ENCODE measurements around the gene RAB5A. TPM values are rescaled to one million over a fixed set of nuclear protein-coding genes. Genes with fewer than 3 reads are reported as not detected.
"Not testable (repeated sequence)": the region's sequence is repeated elsewhere in the genome, so short reads cannot be mapped to it uniquely, and the experiment has no call there.

Gene RAB5A
- 55.0 and 70.5 TPM in 2 replicates for total RNA-seq (ENCODE audit: low replicate concordance)
- long read RNA-seq, transcript RAB5A-201 (6 exons, 2,536 nt), result major isoform, 206 of 227 reads
- long read RNA-seq, partial matches to known transcripts, result 5 of 227 reads
- long read RNA-seq, other reads (novel, unspliced or antisense), result 12 of 227 reads

GRCh38 chr3:19946832-19947548 lies at the start of gene RAB5A:
RAB5A (plus strand) TSS chr3:19947097; CDS start chr3:19950899, 3,802 bp downstream.
- no peaks in the 10 kb centered on the region for H3K27me3 Mint-ChIP-seq
- peak within 1 kb of the TSS; percentile 100 for H3K27ac Mint-ChIP-seq
- H3K4me3 Mint-ChIP-seq, result peak within 1 kb of the TSS; percentile 99
- DNase-seq (ENCODE audit: extremely low spot score, unreplicated experiment), result peak; percentile 96
- peaks cover 20% of the 10 kb centered on the region for H3K4me1 Mint-ChIP-seq (ENCODE audit: unreplicated experiment)
- H3K36me3 Mint-ChIP-seq, result peaks cover 19% of the 10 kb centered on the region
- H3K9me3 Mint-ChIP-seq, result no peaks in the 10 kb centered on the region
- TF ChIP-seq CTCF (conservative IDR thresholded peaks at IDR 0.05), result no peak

GRCh38 chr3:19898721-19899120 lies 48.2 kb upstream of the RAB5A start:
- Mint-ChIP-seq H3K27me3 (no peaks in the 10 kb centered on the region), H3K36me3 (no peaks in the 10 kb centered on the region), H3K4me1 (ENCODE audit: unreplicated experiment) (peaks cover 4% of the 10 kb centered on the region), H3K4me3 (no peak overlapping the region), H3K9me3 (no peaks in the 10 kb centered on the region), H3K27ac (no peak overlapping the region)
- DNase-seq (ENCODE audit: extremely low spot score, unreplicated experiment), result no peak
- no peak for TF ChIP-seq CTCF (conservative IDR thresholded peaks at IDR 0.05)

GRCh38 chr3:19899264-19899663 lies 47.6 kb upstream of the RAB5A start:
- no peak for DNase-seq (ENCODE audit: extremely low spot score, unreplicated experiment)
- Mint-ChIP-seq H3K27ac (no peak overlapping the region), H3K36me3 (no peaks in the 10 kb centered on the region), H3K4me1 (ENCODE audit: unreplicated experiment) (peaks cover 4% of the 10 kb centered on the region), H3K27me3 (no peaks in the 10 kb centered on the region), H3K9me3 (no peaks in the 10 kb centered on the region), H3K4me3 (no peak overlapping the region)
- TF ChIP-seq CTCF (conservative IDR thresholded peaks at IDR 0.05), result no peak

- H3K4me3 Mint-ChIP-seq, result not testable (repeated sequence)
These were observed 47.1 kb upstream of the RAB5A start for GRCh38 chr3:19899833-19900232.

GRCh38 chr3:19901337-19901736 lies 45.6 kb upstream of the RAB5A start:
- Mint-ChIP-seq H3K9me3 (no peaks in the 10 kb centered on the region), H3K27ac (no peak overlapping the region), H3K4me1 (ENCODE audit: unreplicated experiment) (peaks cover 4% of the 10 kb centered on the region), H3K4me3 (no peak overlapping the region), H3K27me3 (no peaks in the 10 kb centered on the region), H3K36me3 (no peaks in the 10 kb centered on the region)
- DNase-seq (ENCODE audit: extremely low spot score, unreplicated experiment), result no peak
- no peak for TF ChIP-seq CTCF (conservative IDR thresholded peaks at IDR 0.05)

More at GRCh38 chr3:19899833-19900232, 47.1 kb upstream of the RAB5A start:
- not testable (repeated sequence) for H3K27ac Mint-ChIP-seq; H3K36me3 Mint-ChIP-seq; H3K27me3 Mint-ChIP-seq; H3K9me3 Mint-ChIP-seq; H3K4me1 Mint-ChIP-seq (ENCODE audit: unreplicated experiment); DNase-seq (ENCODE audit: extremely low spot score, unreplicated experiment)

- no peaks in the 10 kb centered on the region for H3K36me3 Mint-ChIP-seq
- H3K27me3 Mint-ChIP-seq, result no peaks in the 10 kb centered on the region
- DNase-seq (ENCODE audit: extremely low spot score, unreplicated experiment), result no peak
- no peaks in the 10 kb centered on the region for H3K9me3 Mint-ChIP-seq
- no peak overlapping the region for H3K27ac Mint-ChIP-seq
- TF ChIP-seq CTCF (conservative IDR thresholded peaks at IDR 0.05), result no peak
- H3K4me3 Mint-ChIP-seq, result no peak overlapping the region
- H3K4me1 Mint-ChIP-seq (ENCODE audit: unreplicated experiment), result peaks cover 4% of the 10 kb centered on the region
These were observed 45.0 kb upstream of the RAB5A start for GRCh38 chr3:19901918-19902317.
